H1 (cell line): ENCODE measurements around the gene ZNF469. TPM values are rescaled to one million over a fixed set of nuclear protein-coding genes. Genes with fewer than 3 reads are reported as not detected.

ENCODE experiments used
- CTCF ChIA-PET: fragments of 300-600 bp; sonication (Branson Sonifier 250); formaldehyde crosslinking; loops from one replicate; lab custom pipeline; 2021; ENCODE audit not compliant: partially characterized antibody; lab: Charles Lee
- POLR2A ChIA-PET: fragments of 300-600 bp; sonication (Branson Sonifier 250); formaldehyde crosslinking; loops from one replicate; lab custom pipeline; 2021; ENCODE audit warnings: inconsistent platforms; ENCODE audit not compliant: partially characterized antibody; lab: Charles Lee
- DNase-seq, 2 experiments: peaks; one replicate each; pipeline versions ENCODE4 v3.0.0 to v3.0.0-alpha.2; 2010 to 2022; ENCODE audit warnings: low spot score in 2 of 2, low read depth in 1 of 2, mixed read lengths in 1 of 2
- FAIRE-seq: peaks from 2 replicates; lab custom pipeline; 2011; peaks lifted over from hg19 to GRCh38; lab: Jason Lieb, UNC
- H2AFZ ChIP-seq: 2 replicates; pipeline ENCODE4 v1.8.1; 2012; ENCODE audit warnings: low read length, inconsistent platforms
- H2AK5ac ChIP-seq: 2 replicates; pipeline ENCODE4 v1.6.1; 2013; ENCODE audit warnings: low read depth, low read length
- H2BK120ac ChIP-seq: replicated peaks from 2 replicates; pipeline ENCODE3; 2013; ENCODE audit warnings: low read depth, low read length, inconsistent platforms
- H2BK12ac ChIP-seq: 2 replicates; pipeline ENCODE4 v1.6.1; 2013; ENCODE audit warnings: low read depth, low read length
- H2BK15ac ChIP-seq: 2 replicates; pipeline ENCODE4 v1.6.1; 2013; ENCODE audit warnings: low read length
- H2BK20ac ChIP-seq: 2 replicates; pipeline ENCODE4 v1.6.1; 2013; ENCODE audit warnings: low read length
- H2BK5ac ChIP-seq: 2 replicates; pipeline ENCODE4 v1.6.1; 2013; ENCODE audit warnings: low read depth, low read length
- H3K14ac ChIP-seq: 2 replicates; pipeline ENCODE4 v1.6.1; 2013; ENCODE audit warnings: inconsistent platforms; ENCODE audit not compliant: insufficient read length
- H3K18ac ChIP-seq: 2 replicates; pipeline ENCODE4 v1.6.1; 2013; ENCODE audit warnings: low read length; ENCODE audit errors: extremely low read depth
- H3K23ac ChIP-seq: 2 replicates; pipeline ENCODE4 v1.6.1; 2013; ENCODE audit warnings: inconsistent platforms; ENCODE audit not compliant: insufficient read length
- H3K23me2 ChIP-seq: 2 replicates; pipeline ENCODE4 v1.6.1; 2013; ENCODE audit warnings: low read depth, low read length
- H3K27ac ChIP-seq: 2 replicates; pipeline ENCODE4 v1.6.1; 2011; ENCODE audit warnings: low read depth, low read length, inconsistent platforms
- H3K27me3 ChIP-seq, 4 experiments: replicated peaks in 1 of 4; 1 replicate in 1 of 4; 2 replicates in 3 of 4; pipeline versions ENCODE4 v1.6.1 to v1.8.1; 2011 to 2013; ENCODE audit warnings: low read length in 3 of 4, mild to moderate bottlenecking in 3 of 4, inconsistent platforms in 2 of 4, mixed read lengths in 2 of 4, moderate library complexity in 1 of 4; ENCODE audit not compliant: control insufficient read depth in 3 of 4, insufficient read depth in 3 of 4; ENCODE audit errors: extremely low read depth in 1 of 4
- H3K36me3 ChIP-seq, 4 experiments: 2 replicates each; pipeline versions ENCODE4 v1.6.1 to v1.8.1; 2011 to 2013; ENCODE audit warnings: mild to moderate bottlenecking in 4 of 4, low read length in 3 of 4, moderate library complexity in 2 of 4, control low read depth in 1 of 4, inconsistent platforms in 1 of 4; ENCODE audit not compliant: insufficient read depth in 4 of 4, control insufficient read depth in 2 of 4
- H3K4ac ChIP-seq: replicated peaks from 2 replicates; pipeline ENCODE3; 2013; ENCODE audit warnings: low read length, low read depth, mixed read lengths, inconsistent platforms; ENCODE audit not compliant: insufficient read length
- H3K4me1 ChIP-seq, 4 experiments: replicated peaks in 1 of 4; 1 replicate in 1 of 4; 2 replicates in 3 of 4; pipeline versions ENCODE4 v1.6.1 to v1.8.1; 2011 to 2013; ENCODE audit warnings: low read length in 3 of 4, inconsistent platforms in 2 of 4, mixed read lengths in 1 of 4; ENCODE audit not compliant: insufficient read depth in 4 of 4, control insufficient read depth in 3 of 4
- H3K4me2 ChIP-seq, 2 experiments: 2 replicates each; pipeline versions ENCODE4 v1.6.1 to v1.8.1; 2011 to 2013; ENCODE audit warnings: low read depth in 2 of 2, low read length in 2 of 2, control low read depth in 1 of 2, inconsistent platforms in 1 of 2, mild to moderate bottlenecking in 1 of 2; ENCODE audit not compliant: insufficient read depth in 1 of 2
- H3K4me3 ChIP-seq, 4 experiments: fragments of 200-600, 300-600 bp in 1 of 4; sonication (generic), shearing (Covaris generic), sonication (Bioruptor Twin) in 1 of 4; 2 replicates each; pipeline versions ENCODE4 v1.5.1 to v1.8.1; 2011 to 2016; ENCODE audit warnings: low read length in 4 of 4, low read depth in 3 of 4, control low read depth in 2 of 4, inconsistent platforms in 2 of 4, mild to moderate bottlenecking in 2 of 4, mixed read lengths in 1 of 4, moderate library complexity in 1 of 4; ENCODE audit not compliant: insufficient read depth in 2 of 4; ENCODE audit errors: extremely low read depth in 1 of 4
- H3K56ac ChIP-seq: replicated peaks from 2 replicates; pipeline ENCODE3; 2013; ENCODE audit warnings: low read depth, mild to moderate bottlenecking, mixed read lengths, low read length, inconsistent platforms; ENCODE audit not compliant: insufficient read length
- H3K79me1 ChIP-seq: 2 replicates; pipeline ENCODE4 v1.6.1; 2013; ENCODE audit warnings: low read depth, low read length, control low read depth
- H3K79me2 ChIP-seq, 2 experiments: 2 replicates each; pipeline versions ENCODE4 v1.6.1 to v1.8.1; 2012 to 2013; ENCODE audit warnings: low read length in 2 of 2, mild to moderate bottlenecking in 2 of 2, inconsistent platforms in 1 of 2; ENCODE audit not compliant: insufficient read depth in 2 of 2, control insufficient read depth in 1 of 2
- H3K9ac ChIP-seq, 4 experiments: replicated peaks in 1 of 4; 1 replicate in 1 of 4; 2 replicates in 3 of 4; pipeline versions ENCODE4 v1.6.1 to v1.8.1; 2011 to 2013; ENCODE audit warnings: low read depth in 3 of 4, low read length in 3 of 4, control low read depth in 2 of 4, mild to moderate bottlenecking in 2 of 4, moderate library complexity in 2 of 4, inconsistent platforms in 1 of 4; ENCODE audit errors: extremely low read depth in 1 of 4
- H3K9me3 ChIP-seq, 2 experiments: 2 replicates each; pipeline versions ENCODE4 v1.6.1 to v1.8.1; 2012 to 2013; ENCODE audit warnings: mild to moderate bottlenecking in 2 of 2, moderate library complexity in 2 of 2, control low read depth in 1 of 2, inconsistent platforms in 1 of 2, low read depth in 1 of 2, low read length in 1 of 2, mixed read lengths in 1 of 2; ENCODE audit not compliant: insufficient read depth in 2 of 2
- H4K20me1 ChIP-seq, 2 experiments: replicated peaks in 1 of 2; 2 replicates each; pipeline versions ENCODE3 to v1.8.1; 2011 to 2013; ENCODE audit warnings: inconsistent platforms in 2 of 2, low read length in 2 of 2, mild to moderate bottlenecking in 1 of 2; ENCODE audit not compliant: insufficient read depth in 2 of 2, control insufficient read depth in 1 of 2
- H4K5ac ChIP-seq: 2 replicates; pipeline ENCODE4 v1.6.1; 2013; ENCODE audit warnings: low read length, low read depth, mixed read lengths, inconsistent platforms; ENCODE audit not compliant: insufficient read length
- H4K8ac ChIP-seq: 2 replicates; pipeline ENCODE4 v1.8.0; 2013; ENCODE audit warnings: mild to moderate bottlenecking, moderate library complexity, low read length, inconsistent platforms; ENCODE audit not compliant: insufficient read depth; ENCODE audit errors: extremely low read depth
- H4K91ac ChIP-seq: replicated peaks from 2 replicates; pipeline ENCODE3; 2013; ENCODE audit warnings: low read length, mixed read lengths, inconsistent platforms; ENCODE audit not compliant: insufficient read length
- ATF3 ChIP-seq: IDR thresholded peaks from 2 replicates; pipeline ENCODE4 v1.6.1; 2011; ENCODE audit warnings: low read depth, mild to moderate bottlenecking, low read length; ENCODE audit not compliant: insufficient read depth
- CBX5 ChIP-seq: fragments of 300-800, 300-1000 bp; sonication (generic); IDR thresholded peaks from 2 replicates; pipeline ENCODE4 v1.7.1; 2016; ENCODE audit warnings: antibody characterized with exemption, low read length, low read depth
- HDAC6 ChIP-seq: IDR thresholded peaks from one replicate; pipeline ENCODE4 v1.7.1; 2012; ENCODE audit warnings: low read depth, mild to moderate bottlenecking, inconsistent platforms, low read length, moderate library complexity
- KDM1A ChIP-seq: fragments of 200-600, 300-600 bp; sonication (generic); IDR thresholded peaks from 2 replicates; pipeline ENCODE4 v1.7.1; 2016; ENCODE audit warnings: mild to moderate bottlenecking, low read length, borderline replicate concordance
- MAX ChIP-seq: IDR thresholded peaks from 2 replicates; pipeline ENCODE4 v1.6.1; 2012; ENCODE audit warnings: inconsistent platforms
- NANOG ChIP-seq: IDR thresholded peaks from 2 replicates; pipeline ENCODE4 v1.6.1; 2011; ENCODE audit warnings: low read length, low read depth, mild to moderate bottlenecking, inconsistent platforms; ENCODE audit not compliant: insufficient read depth, poor library complexity, severe bottlenecking
- POLR2AphosphoS5 ChIP-seq: IDR thresholded peaks from 2 replicates; pipeline ENCODE4 v1.6.1; 2011; ENCODE audit warnings: low read depth, low read length
- RFX5 ChIP-seq: IDR thresholded peaks from 2 replicates; pipeline ENCODE4 v1.6.1; 2011; ENCODE audit warnings: low read depth, low read length, improper control_type of control experiment, borderline replicate concordance
- TBP ChIP-seq: IDR thresholded peaks from 2 replicates; pipeline ENCODE4 v1.6.1; 2011; ENCODE audit warnings: low read depth, low read length, improper control_type of control experiment
- YY1 ChIP-seq: IDR thresholded peaks from 2 replicates; pipeline ENCODE4 v1.6.1; 2011; ENCODE audit warnings: low read depth, mild to moderate bottlenecking, low read length
- WGBS, 2 experiments: shearing (Covaris generic) in 1 of 2; methylation state at CpG; one replicate each; pipeline versions ENCODE4 v1.1.6 to v1.1.7; 2013 to 2015; ENCODE audit warnings: low lambda C conversion rate in 2 of 2, mixed read lengths in 2 of 2, inconsistent platforms in 1 of 2, low coverage in 1 of 2, missing lambda C conversion rate in 1 of 2; ENCODE audit not compliant: insufficient replicate concordance in 2 of 2, insufficient coverage in 1 of 2, insufficient read length in 1 of 2; ENCODE audit errors: extremely low coverage in 1 of 2, missing lambda C conversion rate in 1 of 2; 5-methylcytosine and 5-hydroxymethylcytosine counted together
- polyA plus RNA-seq, 7 experiments: library from polyadenylated mRNA; depleted of rRNA in 3 of 7; stranded (reverse) in 5 of 7; unstranded in 2 of 7; fragments of >200 nt in 5 of 7; fragments of 200-250 nt in 2 of 7; gene quantifications; 1 replicate in 5 of 7; 2 replicates in 1 of 7; 4 replicates in 1 of 7; pipeline versions ENCODE4 v1.2.1 to v1.2.3, GENCODE V29; 2011 to 2013; ENCODE audit warnings: missing spikeins in 2 of 7, mixed read lengths in 2 of 7
- total RNA-seq: library from RNA; stranded (reverse); fragmentation: NEBNext Ultra II Directional; extraction: Animal tissue kit (Norgen Biotek cat#: 25700); gene quantifications from 2 replicates; pipeline ENCODE4 v1.2.1, GENCODE V29; 2021
- TF ChIP-seq, protein P1 (sequence below), 3 experiments: IDR thresholded peaks; 1 replicate in 2 of 3; 2 replicates in 1 of 3; pipeline versions ENCODE4 v1.5.1 to v1.6.1; 2011; ENCODE audit warnings: low read length in 3 of 3, mild to moderate bottlenecking in 3 of 3, inconsistent platforms in 2 of 3, low read depth in 1 of 3, moderate library complexity in 1 of 3; ENCODE audit not compliant: insufficient read depth in 1 of 3; ENCODE audit errors: control extremely low read depth in 1 of 3

ZNF469 gene
- total and polyA plus RNA-seq, 2 of the 8 experiments (the other 6 are each of a cell fraction or from before 2014, with no cell fraction given): 0.30 to 1.8 TPM

DNA sequence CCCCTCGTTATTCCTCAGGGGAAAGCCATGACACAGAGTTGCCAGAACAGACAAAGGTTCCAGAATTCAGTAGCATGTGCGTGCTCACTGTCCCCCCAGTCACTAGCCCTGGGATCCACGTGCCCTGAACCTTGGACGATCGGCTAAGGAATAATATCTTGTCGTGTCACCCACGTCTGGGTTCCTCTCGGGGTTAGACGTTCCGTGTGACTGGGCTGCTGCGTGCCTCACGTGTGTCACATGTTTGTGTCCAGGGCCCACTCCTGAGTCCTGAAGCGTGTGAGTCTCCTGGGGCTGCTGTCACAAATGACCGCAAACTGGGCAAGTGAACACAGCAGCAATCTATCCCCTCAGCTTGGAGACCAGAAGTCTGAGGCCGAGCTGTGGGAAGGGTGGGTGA is 12.4 kb upstream of the ZNF469 start:
- no peak overlapping the region for H2AFZ ChIP-seq
- ChIA-PET CTCF (no interaction called here), POLR2A (no interaction called here)
- no peak overlapping the region for H3K14ac ChIP-seq
- H2BK12ac ChIP-seq: no peak overlapping the region
- peaks cover 0 to 18% of the 10 kb centered on the region in 2 experiments; a peak in 1 of 4 replicates for H3K9me3 ChIP-seq
- no peak overlapping the region for H3K4ac ChIP-seq
- H3K23me2 ChIP-seq: peaks cover 24% of the 10 kb centered on the region; the same call in 1 of the 2 replicates
- no peak overlapping the region for H2BK120ac ChIP-seq
- peaks cover 0 to 7% of the 10 kb centered on the region in 2 experiments for H4K20me1 ChIP-seq
- no peak overlapping the region for H3K9ac ChIP-seq
- WGBS, 2 experiments: 91% methylated on average over 15 of the region's 15 CpGs; no CpG with 5 or more reads in 1 of the 2 experiments
- no peak overlapping the region for H4K5ac ChIP-seq
- no peak overlapping the region for H2AK5ac ChIP-seq
- H3K27me3 ChIP-seq: no peaks in the 10 kb centered on the region
- H2BK20ac ChIP-seq: no peak overlapping the region
- no peaks in the 10 kb centered on the region for H3K79me1 ChIP-seq
- no peak for FAIRE-seq
- H3K36me3 ChIP-seq: no peaks in the 10 kb centered on the region
- no peak overlapping the region for H3K18ac ChIP-seq
- H4K8ac ChIP-seq: no peak overlapping the region
- no peak overlapping the region for H3K4me2 ChIP-seq
- H3K79me2 ChIP-seq: no peaks in the 10 kb centered on the region
- H2BK5ac ChIP-seq: no peak overlapping the region
- H3K4me1 ChIP-seq: 0 out of 7 replicates have a peak, but pooled peaks cover 0 to 2% (median 0%) of the 10 kb centered on the region in 4 experiments
- H2BK15ac ChIP-seq: no peak overlapping the region
- DNase-seq: no peak
- H3K56ac ChIP-seq: no peak overlapping the region
- no peak overlapping the region for H3K4me3 ChIP-seq
- no peak overlapping the region for H3K23ac ChIP-seq
- no peak overlapping the region for H3K27ac ChIP-seq
- H4K91ac ChIP-seq: no peak overlapping the region
- TF ChIP-seq POLR2AphosphoS5: no peak
- TF ChIP-seq HDAC6: no peak
- TF ChIP-seq ATF3: no peak
- TF ChIP-seq RFX5: no peak
- no peak for TF ChIP-seq KDM1A
- TF ChIP-seq MAX: no peak
- no peak for TF ChIP-seq CBX5
- TF ChIP-seq, protein P1, sequence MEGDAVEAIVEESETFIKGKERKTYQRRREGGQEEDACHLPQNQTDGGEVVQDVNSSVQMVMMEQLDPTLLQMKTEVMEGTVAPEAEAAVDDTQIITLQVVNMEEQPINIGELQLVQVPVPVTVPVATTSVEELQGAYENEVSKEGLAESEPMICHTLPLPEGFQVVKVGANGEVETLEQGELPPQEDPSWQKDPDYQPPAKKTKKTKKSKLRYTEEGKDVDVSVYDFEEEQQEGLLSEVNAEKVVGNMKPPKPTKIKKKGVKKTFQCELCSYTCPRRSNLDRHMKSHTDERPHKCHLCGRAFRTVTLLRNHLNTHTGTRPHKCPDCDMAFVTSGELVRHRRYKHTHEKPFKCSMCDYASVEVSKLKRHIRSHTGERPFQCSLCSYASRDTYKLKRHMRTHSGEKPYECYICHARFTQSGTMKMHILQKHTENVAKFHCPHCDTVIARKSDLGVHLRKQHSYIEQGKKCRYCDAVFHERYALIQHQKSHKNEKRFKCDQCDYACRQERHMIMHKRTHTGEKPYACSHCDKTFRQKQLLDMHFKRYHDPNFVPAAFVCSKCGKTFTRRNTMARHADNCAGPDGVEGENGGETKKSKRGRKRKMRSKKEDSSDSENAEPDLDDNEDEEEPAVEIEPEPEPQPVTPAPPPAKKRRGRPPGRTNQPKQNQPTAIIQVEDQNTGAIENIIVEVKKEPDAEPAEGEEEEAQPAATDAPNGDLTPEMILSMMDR (IDR thresholded peaks at IDR 0.05; ENCODE audit: control extremely low read depth in 1 of 3, insufficient read depth in 1 of 3, low read depth in 1 of 3, low read length in 3 of 3): no peak
- TF ChIP-seq TBP: no peak
- no peak for TF ChIP-seq YY1
- TF ChIP-seq NANOG: no peak
